HS-5 (cell line): ENCODE measurements around the gene DTD1.
"Not testable (repeated sequence)": the region's sequence is repeated elsewhere in the genome, so short reads cannot be mapped to it uniquely, and the experiment has no call there.

Experiments used
- DNase-seq: peaks from one replicate; pipeline ENCODE4 v3.0.0-alpha.2; 2012; ENCODE audit warnings: low read depth

Gene DTD1

DNA sequence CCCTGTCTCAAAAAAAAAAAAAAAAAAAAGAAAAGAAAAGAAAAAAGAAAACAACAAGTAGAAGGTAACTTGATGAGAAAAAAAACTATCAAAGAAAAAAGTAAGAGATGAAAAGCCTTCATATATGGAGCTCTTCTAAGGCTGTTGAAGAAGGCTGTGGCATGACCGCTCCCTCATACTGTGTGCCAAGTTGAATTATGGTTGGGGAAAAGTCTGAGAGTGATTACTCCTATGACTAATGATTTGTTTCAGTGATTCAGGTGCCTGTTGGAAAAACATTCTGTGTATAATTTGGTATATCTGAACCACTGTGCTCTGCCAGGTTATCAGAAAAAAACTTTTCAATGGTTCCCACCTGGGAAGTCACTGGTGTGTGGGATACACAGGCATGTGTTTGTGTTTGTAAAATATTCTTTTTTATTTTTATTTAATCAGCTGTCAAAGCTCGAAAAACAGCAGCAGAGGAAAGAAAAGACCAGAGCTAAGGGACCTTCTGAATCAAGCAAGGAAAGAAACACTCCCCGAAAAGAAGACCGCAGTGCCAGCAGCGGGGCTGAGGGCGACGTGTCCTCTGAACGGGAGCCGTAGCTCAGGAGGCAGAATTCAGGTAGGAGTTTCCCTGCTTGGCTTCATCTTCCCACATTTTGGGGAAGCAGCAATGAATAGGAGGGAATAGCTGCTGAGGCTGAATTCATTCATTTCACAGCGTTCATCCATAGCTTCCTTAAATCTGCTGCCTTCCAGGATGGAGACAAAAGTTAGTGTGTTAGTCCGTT, 156.0 kb downstream of the DTD1 start:
- no peak for DNase-seq

- no peak for DNase-seq
Measured at GRCh38 chr20:18747090-18747489, 159.2 kb downstream of the DTD1 start.

- DNase-seq: no peak
Measured at GRCh38 chr20:18748987-18749386, 161.1 kb downstream of the DTD1 start.

- DNase-seq: no peak
Measured at GRCh38 chr20:18749528-18749927, 161.7 kb downstream of the DTD1 start.

- no peak for DNase-seq
Measured at GRCh38 chr20:18750735-18751134, 162.9 kb downstream of the DTD1 start.

DNA sequence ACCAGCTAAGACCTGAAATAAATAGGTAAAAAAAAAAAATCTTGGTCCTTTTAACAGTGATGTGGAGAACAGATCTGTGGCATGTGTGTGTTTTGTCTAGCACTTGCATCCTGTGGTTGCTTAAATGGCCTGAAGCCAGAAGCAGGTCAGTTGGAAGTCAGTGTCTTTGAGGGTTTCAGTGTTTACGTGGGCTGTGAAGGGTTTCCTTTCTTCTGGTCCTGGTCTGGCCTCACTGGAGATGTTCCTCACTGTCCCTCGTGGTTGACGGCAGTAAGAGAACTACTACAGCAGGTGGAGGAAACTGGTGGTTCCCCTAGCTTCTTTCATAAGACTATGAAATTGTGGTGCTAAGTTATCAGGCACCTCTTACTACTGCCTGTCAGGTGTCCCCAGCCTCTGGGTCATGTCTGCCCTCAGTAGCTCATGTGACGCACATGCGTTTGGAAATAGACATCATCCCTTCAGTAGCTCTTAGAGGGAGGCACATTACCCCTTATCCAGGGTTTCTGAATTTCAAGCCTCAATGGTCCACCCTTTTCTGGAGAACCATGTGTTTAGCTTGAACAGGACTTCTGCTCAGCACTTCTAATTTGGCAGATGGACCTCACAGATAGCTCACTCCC, 166.3 kb downstream of the DTD1 start:
- DNase-seq: no peak

DNA sequence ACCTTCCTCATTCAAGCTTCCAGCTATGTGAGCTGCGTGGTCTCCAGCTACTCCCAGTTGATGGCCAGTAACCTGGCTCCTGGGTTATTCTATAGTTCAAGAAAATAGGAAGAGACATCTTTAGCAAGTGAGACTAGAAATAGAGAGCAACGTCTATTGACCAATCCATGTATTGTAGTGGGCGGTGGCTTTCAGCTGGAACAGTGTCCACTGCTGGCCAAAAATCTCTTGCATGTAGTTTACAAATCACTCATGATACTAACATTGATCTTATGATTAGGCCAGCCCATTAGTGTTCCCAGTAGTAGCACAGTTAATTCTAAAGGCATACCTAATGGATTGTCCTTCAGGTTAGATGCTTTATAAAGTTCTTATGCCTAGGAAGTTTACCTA, 166.8 kb downstream of the DTD1 start:
- DNase-seq: no peak

DNA sequence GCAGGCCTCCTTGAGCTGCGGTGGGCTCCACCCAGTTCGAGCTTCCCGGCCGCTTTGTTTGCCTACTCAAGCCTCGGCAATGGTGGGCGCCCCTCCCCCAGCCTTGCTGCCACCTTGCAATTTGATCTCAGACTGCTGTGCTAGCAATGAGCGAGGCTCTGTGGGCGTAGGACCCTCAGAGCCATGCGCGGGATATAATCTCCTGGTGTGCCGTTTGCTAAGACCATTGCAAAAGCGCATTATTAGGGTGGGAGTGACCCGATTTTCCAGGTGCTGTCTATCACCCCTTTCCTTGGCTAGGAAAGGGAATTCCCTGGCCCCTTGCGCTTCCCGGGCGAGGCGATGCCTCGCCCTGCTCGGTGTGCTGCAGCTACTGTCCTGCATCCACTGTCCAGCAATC, 173.0 kb downstream of the DTD1 start:
- not testable (repeated sequence) for DNase-seq

DNA sequence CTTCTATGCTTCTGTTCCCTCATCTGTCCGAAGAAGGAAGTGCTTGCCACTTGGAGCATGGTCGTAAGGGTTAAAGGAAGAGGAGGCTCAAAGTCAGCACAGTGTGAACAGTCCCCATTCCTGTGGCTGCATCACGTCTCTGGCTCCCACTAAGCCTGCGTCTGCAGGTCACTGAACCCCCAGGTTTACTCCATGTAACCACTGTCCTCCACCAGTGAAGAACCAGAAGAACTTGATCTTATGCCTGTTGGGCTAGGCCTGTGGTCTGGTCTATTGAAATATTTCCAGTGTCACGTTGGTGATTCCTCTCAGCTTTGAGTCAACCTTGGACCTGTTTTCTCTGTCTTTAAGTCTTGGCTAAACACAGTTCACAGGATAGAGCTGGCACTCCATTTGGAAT, 179.8 kb downstream of the DTD1 start:
- DNase-seq: no peak

DNA sequence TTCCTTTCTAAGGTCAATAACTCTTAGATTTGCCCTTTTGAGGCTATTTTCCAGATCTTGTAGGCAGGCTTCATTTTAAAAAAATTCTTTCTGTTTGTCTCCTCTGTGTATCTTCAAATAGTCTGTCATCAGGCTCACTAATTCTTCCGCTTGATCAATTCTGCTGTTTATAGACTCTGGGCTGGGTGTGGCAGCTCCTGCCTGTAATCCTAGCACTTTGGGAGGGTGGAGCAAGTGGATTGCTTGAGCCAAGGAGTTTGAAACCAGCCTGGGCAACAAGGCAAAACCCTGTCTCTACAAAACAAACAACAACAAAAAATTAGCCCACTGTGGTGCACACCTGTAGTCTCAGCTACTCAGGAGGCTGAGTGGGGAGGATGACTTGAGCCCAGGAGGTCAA, 185.7 kb downstream of the DTD1 start:
- no peak for DNase-seq

DNA sequence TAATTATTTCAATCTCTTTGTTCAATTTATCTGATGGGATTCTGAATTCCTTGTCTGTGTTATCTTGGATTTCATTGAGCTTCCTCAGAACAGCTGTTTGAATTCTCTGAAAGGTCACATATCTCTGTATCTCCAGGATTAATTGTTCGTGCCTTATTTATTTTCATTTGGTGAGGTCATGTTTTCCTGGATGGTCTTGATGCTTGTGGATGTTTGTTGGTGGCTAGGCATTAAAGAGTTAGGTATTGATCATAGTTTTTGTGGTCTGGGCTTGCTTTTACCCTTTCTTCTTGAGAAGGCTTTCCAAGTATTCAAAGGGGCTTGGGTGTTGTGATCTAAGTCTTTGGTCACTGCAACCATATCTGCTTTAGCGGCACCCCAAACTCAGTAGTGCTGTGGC, 186.4 kb downstream of the DTD1 start:
- no peak for DNase-seq

GRCh38 chr20:18775633-18776032, 187.8 kb downstream of the DTD1 start:
- DNase-seq: no peak

- DNase-seq: no peak
Measured at GRCh38 chr20:18778690-18779392, 191.0 kb downstream of the DTD1 start.

DNA sequence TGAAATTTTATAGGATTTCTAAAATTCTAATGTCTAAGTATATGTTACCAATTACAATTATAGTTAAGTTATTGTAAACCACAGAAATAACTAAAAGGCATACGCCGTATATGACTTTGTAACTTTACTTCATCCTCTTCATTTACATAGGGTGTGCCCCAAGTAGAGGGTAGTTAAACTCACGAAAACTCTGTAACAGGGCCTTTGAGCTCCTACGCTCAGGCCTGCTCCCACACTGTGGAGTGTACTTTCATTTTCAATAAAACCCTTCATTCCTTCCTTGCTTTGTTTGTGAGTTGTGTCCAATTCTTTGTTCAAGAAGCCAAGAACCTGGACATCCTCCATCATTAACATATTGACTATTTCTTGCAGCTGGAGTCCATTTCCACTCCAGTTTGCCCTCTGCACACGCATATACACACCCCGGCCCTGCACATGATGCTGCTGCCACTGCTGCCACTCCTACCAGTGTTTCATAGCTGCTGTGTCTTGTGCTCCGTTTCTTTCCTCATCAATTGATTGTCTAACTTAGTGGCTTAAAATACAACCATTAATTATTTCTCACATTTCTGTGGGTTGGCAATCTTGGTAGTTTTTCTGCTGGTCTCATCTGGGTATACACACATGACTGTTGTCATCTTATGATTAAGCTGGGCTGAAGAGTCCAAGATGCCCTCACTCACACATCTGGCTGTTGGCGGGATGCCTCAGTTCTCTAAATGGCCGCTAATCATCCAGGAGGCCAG, 192.7 kb downstream of the DTD1 start:
- DNase-seq: no peak

DNA sequence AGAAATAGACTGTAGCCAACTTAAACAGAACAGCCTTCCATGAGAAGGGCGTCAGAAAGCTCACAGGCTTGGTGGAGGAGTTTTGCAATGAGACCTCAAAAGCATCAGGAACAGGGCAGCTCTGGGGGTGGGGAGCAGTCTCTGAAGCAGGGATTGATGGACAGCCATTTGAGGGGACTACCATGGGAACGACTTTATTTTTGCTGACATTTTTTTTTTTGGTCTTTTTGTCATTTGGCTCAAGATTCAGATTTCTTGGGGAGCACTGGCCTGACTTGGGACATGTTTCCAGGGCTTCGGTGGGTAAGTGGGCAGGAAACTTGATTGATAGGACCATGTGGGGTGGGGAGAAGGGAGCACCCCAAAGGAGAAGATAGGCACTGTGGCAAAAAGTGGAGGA, 193.7 kb downstream of the DTD1 start:
- no peak for DNase-seq

DNA sequence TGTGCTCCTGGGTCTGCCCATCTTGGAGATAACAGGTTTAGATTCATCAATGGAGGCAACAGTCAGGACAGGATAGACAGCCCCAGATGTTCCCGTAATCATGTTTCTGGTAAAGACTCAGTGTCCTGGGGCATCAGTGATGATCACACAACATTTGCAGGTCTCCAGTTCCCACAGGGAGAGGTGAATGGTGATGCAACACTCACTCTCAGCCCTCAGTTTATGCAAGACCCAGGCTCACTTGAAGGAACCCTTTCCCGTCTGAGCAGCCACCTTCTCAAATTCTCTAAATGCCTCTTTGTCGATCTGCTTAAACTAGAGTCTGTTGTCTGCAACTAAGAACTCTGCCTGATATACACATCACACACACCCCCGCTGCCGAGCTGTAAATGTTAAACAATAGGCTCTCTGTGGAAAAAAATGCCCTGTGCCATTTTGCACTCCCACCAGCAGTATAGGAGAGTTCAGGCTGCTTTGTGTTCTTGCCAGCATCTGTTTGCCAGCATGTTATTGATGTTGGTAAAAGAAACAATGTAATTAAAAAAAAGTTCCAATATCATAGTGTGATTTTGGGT, 195.6 kb downstream of the DTD1 start:
- DNase-seq: no peak

GRCh38 chr20:18787046-18787445, 199.2 kb downstream of the DTD1 start:
- not testable (repeated sequence) for DNase-seq

GRCh38 chr20:18788021-18788420, 200.2 kb downstream of the DTD1 start:
- no peak for DNase-seq

DNA sequence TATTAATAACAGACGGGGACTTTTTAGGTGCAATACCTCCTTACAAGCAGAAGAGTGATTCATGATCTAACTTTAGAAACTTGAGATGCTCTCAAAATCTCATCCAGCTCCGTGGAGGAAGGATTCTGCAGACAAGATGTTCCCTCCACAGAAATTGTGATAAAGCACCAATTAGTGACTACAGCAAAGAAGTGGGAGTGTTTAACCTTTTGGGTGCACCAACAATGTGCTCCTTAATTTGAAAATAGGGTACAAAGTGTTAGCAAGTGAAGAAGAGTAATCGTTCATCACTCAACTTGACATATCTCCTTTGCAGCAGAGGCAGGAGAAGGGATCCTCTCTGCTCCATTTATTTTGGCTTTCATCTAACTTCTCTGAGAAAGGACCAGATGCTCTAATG, 202.9 kb downstream of the DTD1 start:
- DNase-seq: no peak

DNA sequence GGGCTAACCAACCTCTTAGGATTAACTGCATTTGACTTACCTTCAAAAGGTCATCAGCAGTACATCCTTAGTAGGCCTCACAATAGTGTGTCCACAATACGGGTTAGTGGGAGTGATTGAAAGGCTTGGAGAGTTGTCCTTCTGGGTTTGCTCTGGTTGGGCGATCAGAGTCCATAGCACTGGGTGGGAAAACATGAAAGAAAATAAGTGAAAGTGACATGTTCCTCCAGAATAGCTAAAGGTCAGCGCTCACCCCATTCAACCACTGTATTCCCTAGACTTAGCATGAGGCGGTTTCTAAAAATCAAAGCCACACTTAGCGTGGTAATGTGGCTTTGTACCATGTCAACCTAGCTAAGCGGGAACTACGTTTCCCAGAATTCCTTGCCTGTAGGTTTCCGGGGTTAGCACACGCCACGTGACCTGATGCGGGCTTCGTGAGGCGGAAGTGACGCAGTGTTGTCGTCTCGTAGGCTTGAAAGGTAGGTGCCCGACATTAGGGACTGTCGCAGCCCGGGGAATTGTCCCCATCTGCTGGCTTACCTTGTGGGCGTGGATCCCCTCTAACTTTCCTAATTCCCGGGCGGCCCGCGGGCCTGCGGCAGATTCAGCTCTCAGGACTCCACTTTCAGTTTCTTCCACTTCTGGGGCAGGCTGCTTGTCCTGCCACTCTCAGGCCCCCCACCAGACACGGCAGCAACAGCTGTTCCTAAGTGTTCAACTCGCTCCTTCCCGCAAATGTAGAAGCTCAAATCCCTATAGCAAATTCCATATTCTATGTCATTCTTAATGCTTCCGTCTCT, 206.0 kb downstream of the DTD1 start:
- peak; percentile 53 for DNase-seq

DNA sequence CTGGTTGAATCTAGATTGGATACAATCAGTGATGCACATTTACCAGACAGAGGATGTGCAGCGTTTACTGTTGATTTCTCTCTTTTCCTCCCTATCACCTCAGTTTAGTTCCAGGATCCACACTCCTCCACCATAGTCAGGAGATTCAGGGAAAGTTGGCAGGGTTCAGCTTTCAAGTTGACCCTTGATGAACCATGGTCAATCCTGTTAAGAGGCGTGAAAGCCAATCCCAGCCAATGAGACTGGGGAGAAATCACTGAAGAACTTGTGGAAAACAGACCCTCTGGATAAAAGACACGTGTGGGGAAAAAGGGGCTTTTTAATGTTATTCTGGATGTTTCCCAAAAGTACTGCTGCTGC, 206.6 kb downstream of the DTD1 start:
- DNase-seq: no peak
